Keratinocyte (primary cell): ENCODE measurements around the gene TUT4. TPM values are rescaled to one million over a fixed set of nuclear protein-coding genes. Genes with fewer than 3 reads are reported as not detected.

Experiments
- DNase-seq: peaks from one replicate; pipeline ENCODE4 v3.0.0-alpha.2; 2011; ENCODE audit warnings: low read depth, missing footprints, low spot score
- FAIRE-seq: peaks from 2 replicates; lab custom pipeline; 2011; peaks lifted over from hg19 to GRCh38; lab: Jason Lieb, UNC
- H2AFZ ChIP-seq: 2 replicates; pipeline ENCODE4 v1.6.0; 2012; ENCODE audit warnings: low read length, control low read depth, inconsistent platforms; ENCODE audit not compliant: control insufficient read depth
- H3K27ac ChIP-seq: 2 replicates; pipeline ENCODE4 v1.5.1; 2011; ENCODE audit warnings: low read length; ENCODE audit not compliant: control insufficient read depth, insufficient read depth
- H3K27me3 ChIP-seq: 3 replicates; pipeline ENCODE4 v1.6.0; 2011; ENCODE audit warnings: low read length; ENCODE audit not compliant: control insufficient read depth, insufficient read depth; ENCODE audit errors: extremely low read depth
- H3K36me3 ChIP-seq, 2 experiments: 2 replicates in 1 of 2; 3 replicates in 1 of 2; pipeline ENCODE4 v1.5.1; 2011; ENCODE audit warnings: low read length in 2 of 2, mild to moderate bottlenecking in 1 of 2; ENCODE audit not compliant: control insufficient read depth in 2 of 2, insufficient read depth in 2 of 2; ENCODE audit errors: extremely low read depth in 1 of 2
- H3K4me1 ChIP-seq: 3 replicates; pipeline ENCODE4 v1.5.1; 2011; ENCODE audit warnings: low read length; ENCODE audit not compliant: control insufficient read depth, insufficient read depth; ENCODE audit errors: extremely low read depth
- H3K4me2 ChIP-seq: 3 replicates; pipeline ENCODE4 v1.6.0; 2011; ENCODE audit warnings: low read depth, low read length; ENCODE audit not compliant: control insufficient read depth, insufficient read depth; ENCODE audit errors: extremely low read depth
- H3K4me3 ChIP-seq, 3 experiments: fragments of 200-600 bp in 1 of 3; sonication (generic) in 1 of 3; 2 replicates in 2 of 3; 3 replicates in 1 of 3; pipeline ENCODE4 v1.5.1; 2011 to 2016; ENCODE audit warnings: low read length in 3 of 3, mild to moderate bottlenecking in 3 of 3, control low read depth in 2 of 3, inconsistent platforms in 1 of 3, low read depth in 1 of 3, mixed read lengths in 1 of 3, mixed run types in 1 of 3, moderate library complexity in 1 of 3; ENCODE audit not compliant: control insufficient read depth in 2 of 3, insufficient read depth in 2 of 3; ENCODE audit errors: extremely low read depth in 1 of 3
- H3K79me2 ChIP-seq: 2 replicates; pipeline ENCODE4 v1.6.0; 2012; ENCODE audit warnings: low read length; ENCODE audit not compliant: control insufficient read depth, insufficient read depth
- H3K9ac ChIP-seq: 3 replicates; pipeline ENCODE4 v1.6.0; 2011; ENCODE audit warnings: low read length; ENCODE audit not compliant: control insufficient read depth, insufficient read depth; ENCODE audit errors: extremely low read depth
- H3K9me1 ChIP-seq: 3 replicates; pipeline ENCODE4 v1.6.0; 2011; ENCODE audit warnings: low read length; ENCODE audit not compliant: control insufficient read depth, insufficient read depth; ENCODE audit errors: extremely low read depth
- H3K9me3 ChIP-seq: 2 replicates; pipeline ENCODE4 v1.5.1; 2012; ENCODE audit warnings: low read depth, low read length; ENCODE audit not compliant: control insufficient read depth
- H4K20me1 ChIP-seq: 3 replicates; pipeline ENCODE4 v1.6.0; 2011; ENCODE audit warnings: low read length; ENCODE audit not compliant: control insufficient read depth, insufficient read depth; ENCODE audit errors: extremely low read depth
- CTCF ChIP-seq, 3 experiments: IDR thresholded peaks in 1 of 3; conservative IDR thresholded peaks in 1 of 3; optimal IDR thresholded peaks in 1 of 3; 2 replicates in 2 of 3; 3 replicates in 1 of 3; pipeline versions ENCODE3 to v1.5.1; 2011; ENCODE audit warnings: low read length in 3 of 3, mild to moderate bottlenecking in 3 of 3, moderate library complexity in 2 of 3, control low read depth in 1 of 3, inconsistent platforms in 1 of 3; ENCODE audit not compliant: insufficient read depth in 2 of 3; ENCODE audit errors: extremely low read depth in 1 of 3
- EZH2 ChIP-seq: IDR thresholded peaks from one replicate; pipeline ENCODE4 v1.6.1; 2012; ENCODE audit warnings: inconsistent platforms, mild to moderate bottlenecking, low read length, moderate library complexity
- dilution Hi-C: fragments of 300-500 bp; cut with MboI; formaldehyde crosslinking; loops from one replicate; pipeline ENCODE4 v1.7.0; 2020; ENCODE audit warnings: low sequenced_read_pairs; ENCODE audit not compliant: extremely low pct_ligation_motif_present
- polyA plus RNA-seq, 5 experiments: library from polyadenylated mRNA; depleted of rRNA in 3 of 5; stranded (reverse) in 3 of 5; stranded (forward) in 1 of 5; unstranded in 1 of 5; fragments of >200 nt; gene quantifications; 1 replicate in 1 of 5; 2 replicates in 3 of 5; 3 replicates in 1 of 5; pipeline versions ENCODE4 v1.2.1 to v1.2.3, GENCODE V29; 2011 to 2012; ENCODE audit warnings: missing spikeins in 2 of 5, low read depth in 1 of 5, low replicate concordance in 1 of 5

Gene TUT4
- polyA plus RNA-seq, 1 donor (not counting 4 experiments of a cell fraction or from before 2014, with no cell fraction given) = 27.5 TPM

- no peaks in the 10 kb centered on the region for H3K27me3 ChIP-seq
- no peaks in the 10 kb centered on the region for H3K9me1 ChIP-seq
- peak; percentile 61 for FAIRE-seq
- no peak for TF ChIP-seq EZH2
- no peak for TF ChIP-seq CTCF (optimal IDR thresholded peaks at IDR 0.05 in 1 of 3, IDR thresholded peaks at IDR 0.05 in 1 of 3, conservative IDR thresholded peaks at IDR 0.05 in 1 of 3; ENCODE audit: extremely low read depth in 1 of 3, insufficient read depth in 2 of 3, low read length in 3 of 3)
- H3K4me2 ChIP-seq = no peak overlapping the region
- H3K4me3 ChIP-seq = no peak overlapping the region
- dilution Hi-C loops = no loop called here
- no peaks in the 10 kb centered on the region for H4K20me1 ChIP-seq
- H3K4me1 ChIP-seq = peaks cover 3% of the 10 kb centered on the region
- DNase-seq = no peak
- no peak overlapping the region for H2AFZ ChIP-seq
- H3K36me3 ChIP-seq = peaks cover 0 to 4% of the 10 kb centered on the region in 2 experiments
- no peak overlapping the region for H3K27ac ChIP-seq
- H3K9ac ChIP-seq = no peak overlapping the region
- no peaks in the 10 kb centered on the region for H3K9me3 ChIP-seq
- no peaks in the 10 kb centered on the region for H3K79me2 ChIP-seq
Measured at GRCh38 chr1:52444463-52444862, 108.4 kb downstream of the TUT4 start.

GRCh38 chr1:52439976-52440375 is 112.9 kb downstream of the TUT4 start:
- no peaks in the 10 kb centered on the region for H3K9me3 ChIP-seq
- H3K9me1 ChIP-seq = no peaks in the 10 kb centered on the region
- H3K9ac ChIP-seq = no peak overlapping the region
- H2AFZ ChIP-seq = no peak overlapping the region
- TF ChIP-seq EZH2 (no peak), CTCF (optimal IDR thresholded peaks at IDR 0.05 in 1 of 3, IDR thresholded peaks at IDR 0.05 in 1 of 3, conservative IDR thresholded peaks at IDR 0.05 in 1 of 3; ENCODE audit: extremely low read depth in 1 of 3, insufficient read depth in 2 of 3, low read length in 3 of 3) (no peak)
- peaks cover 3% of the 10 kb centered on the region for H3K4me1 ChIP-seq
- DNase-seq (no peak), FAIRE-seq (no peak)
- peaks cover 3 to 8% of the 10 kb centered on the region in 2 experiments for H3K36me3 ChIP-seq
- H3K27me3 ChIP-seq = no peaks in the 10 kb centered on the region
- H3K4me3 ChIP-seq = no peak overlapping the region
- dilution Hi-C loops = no loop called here
- no peaks in the 10 kb centered on the region for H3K79me2 ChIP-seq
- H4K20me1 ChIP-seq = no peaks in the 10 kb centered on the region
- H3K4me2 ChIP-seq = no peak overlapping the region
- H3K27ac ChIP-seq = no peak overlapping the region
